Bronchial epithelial cell (primary cell): ENCODE results near the gene CACNB2. TPM values are rescaled to one million over a fixed set of nuclear protein-coding genes. Genes with fewer than 3 reads are reported as not detected.

Source experiments
- DNase-seq: peaks from one replicate; pipeline ENCODE4 v3.0.0-alpha.2; 2010; ENCODE audit warnings: low read depth
- FAIRE-seq: peaks from 2 replicates; lab custom pipeline; 2011; peaks lifted over from hg19 to GRCh38; lab: Jason Lieb, UNC
- H3K27me3 ChIP-seq: 2 replicates; pipeline ENCODE4 v1.5.1; 2011; ENCODE audit warnings: low read length; ENCODE audit not compliant: control insufficient read depth, insufficient read depth
- H3K36me3 ChIP-seq: 2 replicates; pipeline ENCODE4 v1.5.1; 2011; ENCODE audit warnings: low read length; ENCODE audit not compliant: control insufficient read depth, insufficient read depth
- H3K4me3 ChIP-seq: 2 replicates; pipeline ENCODE4 v1.5.1; 2011; ENCODE audit warnings: mild to moderate bottlenecking, low read depth, low read length, control low read depth
- total RNA-seq: library from RNA; depleted of rRNA; stranded (reverse); fragments of >200 nt; gene quantifications from 2 replicates; pipeline ENCODE4 v1.2.1, GENCODE V29; 2014
- TF ChIP-seq, protein P1 (sequence below): IDR thresholded peaks from 2 replicates; pipeline ENCODE4 v1.5.1; 2011; ENCODE audit warnings: mild to moderate bottlenecking, moderate library complexity, low read length, control low read depth, inconsistent platforms; ENCODE audit not compliant: insufficient read depth, severe bottlenecking

Gene CACNB2
- total RNA-seq, 1 donor from 2014 or later, result not detected

DNA sequence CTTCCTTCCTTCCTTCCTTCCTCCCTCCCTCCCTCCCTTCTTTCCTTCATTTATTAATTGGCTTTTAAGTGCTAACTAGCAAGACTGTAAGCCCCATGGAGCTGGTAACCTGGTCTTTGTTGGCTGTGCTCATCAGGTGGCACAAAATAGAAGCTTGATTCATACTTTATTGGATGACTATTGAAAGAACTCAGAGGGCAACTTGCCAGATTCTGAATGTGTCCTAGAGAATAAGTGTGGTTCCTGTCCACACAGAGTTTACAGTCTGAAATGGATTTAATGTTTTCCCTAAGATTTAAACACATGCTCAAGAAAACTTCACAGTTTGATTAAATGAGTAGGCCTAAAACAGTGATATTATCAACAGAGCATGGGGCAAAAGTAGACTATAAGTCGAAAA, 3.1 kb upstream of the CACNB2 start:
- no peaks in the 10 kb centered on the region for H3K36me3 ChIP-seq
- no peak for FAIRE-seq
- no peak for DNase-seq
- H3K27me3 ChIP-seq, result peaks cover 2% of the 10 kb centered on the region
- no peak overlapping the region for H3K4me3 ChIP-seq
- TF ChIP-seq, protein P1, sequence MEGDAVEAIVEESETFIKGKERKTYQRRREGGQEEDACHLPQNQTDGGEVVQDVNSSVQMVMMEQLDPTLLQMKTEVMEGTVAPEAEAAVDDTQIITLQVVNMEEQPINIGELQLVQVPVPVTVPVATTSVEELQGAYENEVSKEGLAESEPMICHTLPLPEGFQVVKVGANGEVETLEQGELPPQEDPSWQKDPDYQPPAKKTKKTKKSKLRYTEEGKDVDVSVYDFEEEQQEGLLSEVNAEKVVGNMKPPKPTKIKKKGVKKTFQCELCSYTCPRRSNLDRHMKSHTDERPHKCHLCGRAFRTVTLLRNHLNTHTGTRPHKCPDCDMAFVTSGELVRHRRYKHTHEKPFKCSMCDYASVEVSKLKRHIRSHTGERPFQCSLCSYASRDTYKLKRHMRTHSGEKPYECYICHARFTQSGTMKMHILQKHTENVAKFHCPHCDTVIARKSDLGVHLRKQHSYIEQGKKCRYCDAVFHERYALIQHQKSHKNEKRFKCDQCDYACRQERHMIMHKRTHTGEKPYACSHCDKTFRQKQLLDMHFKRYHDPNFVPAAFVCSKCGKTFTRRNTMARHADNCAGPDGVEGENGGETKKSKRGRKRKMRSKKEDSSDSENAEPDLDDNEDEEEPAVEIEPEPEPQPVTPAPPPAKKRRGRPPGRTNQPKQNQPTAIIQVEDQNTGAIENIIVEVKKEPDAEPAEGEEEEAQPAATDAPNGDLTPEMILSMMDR, result no peak

DNA sequence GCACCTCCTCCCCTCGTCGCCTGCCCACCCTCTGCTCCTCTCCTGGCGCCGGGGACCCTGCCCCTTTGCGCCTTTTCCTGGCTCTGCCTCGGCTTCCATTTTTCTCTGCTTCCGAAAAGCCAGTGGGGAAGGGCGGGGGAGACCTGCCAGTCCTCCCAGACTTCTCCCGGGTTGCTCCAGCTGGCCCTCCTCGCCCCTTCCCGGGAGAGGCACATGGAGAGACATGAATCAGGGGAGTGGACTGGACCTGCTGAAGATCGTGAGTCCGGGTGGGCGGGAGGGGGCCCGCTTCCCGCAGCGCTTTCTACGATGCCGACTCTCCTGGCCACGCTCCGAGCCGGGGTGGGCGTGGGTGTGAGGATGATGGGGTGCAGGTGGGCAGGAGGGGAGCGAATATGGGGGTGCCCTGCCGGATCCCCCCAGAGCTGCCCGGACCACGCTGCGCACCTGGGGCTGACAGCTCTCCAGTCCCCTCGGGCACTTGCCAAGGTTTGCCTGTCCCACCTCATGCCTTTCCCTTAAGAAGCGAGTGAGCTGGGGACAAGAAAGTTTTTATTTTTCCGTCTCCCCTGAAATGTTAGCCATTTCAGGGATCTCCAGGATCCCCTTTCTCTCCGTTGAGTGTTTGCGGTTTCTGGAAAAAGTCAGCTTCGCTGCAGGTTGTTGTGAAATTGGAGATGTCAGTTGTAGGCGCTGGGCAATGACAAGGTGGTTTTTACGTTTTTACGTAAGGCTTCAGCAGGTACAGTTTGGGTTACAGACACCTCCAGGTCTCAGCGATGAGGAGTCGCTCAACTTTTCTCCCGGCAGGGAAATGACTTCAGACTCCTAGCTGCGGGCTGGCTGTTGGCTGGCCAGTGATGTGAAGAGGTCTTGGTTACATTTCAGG, 977 bp downstream of the CACNB2 start:
- TF ChIP-seq, protein P1, result no peak
- DNase-seq (peak; percentile 10), FAIRE-seq (no peak)
- Histone ChIP-seq H3K27me3 (peaks cover 2% of the 10 kb centered on the region), H3K36me3 (no peaks in the 10 kb centered on the region), H3K4me3 (peak overlapping the region; percentile 23)

DNA sequence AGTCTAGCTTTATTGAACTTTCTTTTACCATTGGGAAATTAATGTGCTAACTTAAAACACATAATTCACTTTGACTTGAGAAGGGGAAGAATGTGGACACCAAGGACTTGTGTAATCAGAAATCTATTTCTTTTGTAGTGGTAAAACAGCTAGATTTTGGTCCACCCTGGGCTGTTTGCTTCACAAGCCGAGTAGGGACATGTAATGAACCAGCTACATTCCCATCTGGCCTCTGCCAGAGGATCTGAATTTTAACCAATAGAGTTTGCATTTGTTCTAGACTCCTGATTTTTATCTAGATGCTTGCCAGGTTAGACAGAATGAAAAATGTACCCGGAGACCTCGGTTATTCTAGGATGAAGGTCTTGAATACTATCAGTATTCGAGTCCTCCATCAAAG, 1.9 kb downstream of the CACNB2 start:
- Histone ChIP-seq H3K4me3 (no peak overlapping the region), H3K27me3 (peaks cover 2% of the 10 kb centered on the region)
- TF ChIP-seq, protein P1, result no peak

DNA sequence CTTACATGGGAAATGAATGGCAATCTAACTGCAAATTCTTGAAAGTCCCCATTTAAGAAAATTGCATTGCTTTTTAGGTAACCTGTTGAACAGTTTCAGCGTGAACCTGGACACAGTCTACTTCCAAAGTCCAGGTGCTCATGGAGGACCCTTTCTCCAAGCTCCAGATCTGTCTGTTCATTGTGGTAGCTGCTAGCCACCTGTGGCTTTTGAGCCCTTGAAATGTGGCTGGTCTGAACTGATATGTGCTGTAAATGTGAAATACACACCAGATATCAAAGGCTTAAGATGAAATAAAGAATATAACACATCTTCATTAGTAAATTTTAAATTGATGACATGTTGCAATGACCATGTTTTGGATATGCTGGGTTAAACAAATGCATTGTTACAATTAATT, 4.2 kb downstream of the CACNB2 start:
- no peak overlapping the region for H3K4me3 ChIP-seq
- peaks cover 2% of the 10 kb centered on the region for H3K27me3 ChIP-seq
- DNase-seq (no peak), FAIRE-seq (no peak)
- TF ChIP-seq, protein P1, result no peak
- no peaks in the 10 kb centered on the region for H3K36me3 ChIP-seq

More for the DNA sequence above, 1.9 kb downstream of the CACNB2 start:
- no peak for FAIRE-seq
- DNase-seq, result no peak
- no peaks in the 10 kb centered on the region for H3K36me3 ChIP-seq

DNA sequence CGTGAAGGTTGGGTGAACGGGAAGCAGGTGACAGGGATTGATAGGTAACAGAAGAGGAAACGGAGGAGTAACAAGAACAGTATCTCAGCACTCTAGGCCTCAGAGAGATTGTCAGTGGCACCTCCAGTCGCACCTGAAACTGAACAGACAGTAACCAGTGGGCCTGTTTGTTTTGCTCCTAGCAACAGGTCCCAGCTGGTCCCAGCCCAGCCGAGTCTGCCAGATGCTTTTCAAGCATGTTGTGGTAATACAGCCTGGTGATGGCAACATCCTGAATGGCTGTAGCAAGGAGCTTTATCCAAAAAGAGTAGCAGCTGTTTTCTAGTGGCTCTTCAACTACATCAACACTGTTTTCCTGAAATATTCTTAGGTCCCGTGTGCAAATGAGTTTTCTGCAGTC, 4.7 kb downstream of the CACNB2 start:
- FAIRE-seq (no peak), DNase-seq (peak; percentile 7)
- TF ChIP-seq, protein P1, result no peak

DNA sequence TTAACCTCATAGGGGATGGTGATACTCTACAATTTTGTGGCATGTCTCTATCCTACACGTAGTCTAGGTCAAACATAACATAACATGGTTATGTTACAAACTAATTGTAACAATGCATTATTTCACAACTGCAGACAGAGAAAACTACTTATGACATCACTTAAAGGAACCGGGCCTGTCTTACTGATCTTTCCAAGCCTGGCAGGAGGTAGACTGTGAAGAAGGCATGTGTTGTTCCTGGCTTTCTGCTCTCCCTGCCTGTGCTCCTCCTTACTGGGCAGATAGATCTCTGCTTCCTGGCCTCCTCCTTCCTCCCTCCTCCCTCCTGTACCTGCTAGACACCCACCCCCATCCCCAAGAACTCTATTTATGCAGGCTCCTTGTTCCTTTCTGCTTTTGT, 5.4 kb downstream of the CACNB2 start:
- FAIRE-seq (no peak), DNase-seq (no peak)
- Histone ChIP-seq H3K36me3 (no peaks in the 10 kb centered on the region), H3K27me3 (no peaks in the 10 kb centered on the region), H3K4me3 (no peak overlapping the region)
- TF ChIP-seq, protein P1, result no peak

More for the DNA sequence above, 4.7 kb downstream of the CACNB2 start:
- Histone ChIP-seq H3K27me3 (no peaks in the 10 kb centered on the region), H3K4me3 (no peak overlapping the region), H3K36me3 (no peaks in the 10 kb centered on the region)
